Measurements from ENCODE around the gene PCDHGC3.

Gene PCDHGC3

GRCh38 chr5:141496038-141496437 is 20.3 kb downstream of the PCDHGC3 start:
- Histone ChIP-seq H3K36me3 (ENCODE audit: control insufficient read depth, low read length) (peaks cover 73% of the 10 kb centered on the region), H3K4me1 (ENCODE audit: control insufficient read depth, low read length) (peaks cover 51% of the 10 kb centered on the region), H3K27ac (ENCODE audit: low read depth, low read length) (no peak overlapping the region), H3K27me3 (ENCODE audit: control insufficient read depth, low read length) (no peaks in the 10 kb centered on the region), H3K79me2 (ENCODE audit: control insufficient read depth, low read length) (peaks cover 32% of the 10 kb centered on the region), H4K20me1 (ENCODE audit: control insufficient read depth, insufficient read depth, low read depth, low read length) (no peaks in the 10 kb centered on the region), H3K4me2 (ENCODE audit: low read length) (no peak overlapping the region), H3K9me2 (replicated peaks; ENCODE audit: control insufficient read depth, low read length) (no peaks in the 10 kb centered on the region), H3K4me3 (ENCODE audit: low read length) (no peak overlapping the region), H3K9me3 (ENCODE audit: control insufficient read depth, insufficient read depth, low read length) (no peaks in the 10 kb centered on the region), H3F3A (ENCODE audit: control insufficient read depth, insufficient read depth) (peaks cover 5% of the 10 kb centered on the region; the same call in 1 of the 2 replicates)
- no peak for TF ChIP-seq CTCF (IDR thresholded peaks at IDR 0.05; ENCODE audit: low read depth, low read length, poor library complexity, severe bottlenecking)
- TF ChIP-seq EZH2phosphoT487 (IDR thresholded peaks at IDR 0.05; ENCODE audit: borderline replicate concordance, low read length) = no peak

DNA sequence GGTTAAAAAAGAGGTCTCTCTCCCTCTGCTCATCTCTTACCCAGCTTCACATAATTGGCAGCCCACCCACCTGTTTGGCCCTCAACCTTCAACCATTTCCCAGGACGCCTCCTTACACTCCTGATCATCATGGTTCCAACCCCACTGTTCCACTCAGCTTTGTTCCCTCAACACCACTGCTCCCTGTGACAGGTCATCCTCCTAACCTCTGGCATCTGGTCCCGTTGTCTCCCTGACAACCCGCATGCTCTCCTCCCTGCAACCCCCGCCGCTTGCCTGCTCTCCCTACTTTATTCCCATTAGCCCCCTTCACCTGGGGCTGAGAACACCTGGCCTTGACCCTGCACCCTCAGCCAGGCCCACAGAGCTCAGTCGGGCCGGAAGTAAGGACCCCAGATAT is 26.0 kb downstream of the PCDHGC3 start:
- TF ChIP-seq CTCF (IDR thresholded peaks at IDR 0.05; ENCODE audit: low read depth, low read length, poor library complexity, severe bottlenecking) (no peak), EZH2phosphoT487 (IDR thresholded peaks at IDR 0.05; ENCODE audit: borderline replicate concordance, low read length) (no peak)
- Histone ChIP-seq H4K20me1 (ENCODE audit: control insufficient read depth, insufficient read depth, low read depth, low read length) (no peaks in the 10 kb centered on the region), H3K4me3 (ENCODE audit: low read length) (no peak overlapping the region), H3K9me3 (ENCODE audit: control insufficient read depth, insufficient read depth, low read length) (no peaks in the 10 kb centered on the region), H3F3A (ENCODE audit: control insufficient read depth, insufficient read depth) (peaks cover 18% of the 10 kb centered on the region), H3K4me2 (ENCODE audit: low read length) (no peak overlapping the region), H3K27me3 (ENCODE audit: control insufficient read depth, low read length) (no peaks in the 10 kb centered on the region), H3K79me2 (ENCODE audit: control insufficient read depth, low read length) (peaks cover 33% of the 10 kb centered on the region), H3K4me1 (ENCODE audit: control insufficient read depth, low read length) (peaks cover 39% of the 10 kb centered on the region), H3K36me3 (ENCODE audit: control insufficient read depth, low read length) (peaks cover 68% of the 10 kb centered on the region), H3K27ac (ENCODE audit: low read depth, low read length) (no peak overlapping the region), H3K9me2 (replicated peaks; ENCODE audit: control insufficient read depth, low read length) (no peaks in the 10 kb centered on the region)

- no peaks in the 10 kb centered on the region for H3K9me3 ChIP-seq (ENCODE audit: control insufficient read depth, insufficient read depth, low read length)
- peak overlapping the region; percentile 43 for H3K4me3 ChIP-seq (ENCODE audit: low read length)
- H3K79me2 ChIP-seq (ENCODE audit: control insufficient read depth, low read length) = peaks cover 33% of the 10 kb centered on the region
- no peaks in the 10 kb centered on the region for H3K9me2 ChIP-seq (replicated peaks; ENCODE audit: control insufficient read depth, low read length)
- no peaks in the 10 kb centered on the region for H4K20me1 ChIP-seq (ENCODE audit: control insufficient read depth, insufficient read depth, low read depth, low read length)
- H3K4me2 ChIP-seq (ENCODE audit: low read length) = peak overlapping the region; percentile 97
- H3K27ac ChIP-seq (ENCODE audit: low read depth, low read length) = peak overlapping the region; percentile 100
- H3K27me3 ChIP-seq (ENCODE audit: control insufficient read depth, low read length) = no peaks in the 10 kb centered on the region
- peaks cover 67% of the 10 kb centered on the region for H3K36me3 ChIP-seq (ENCODE audit: control insufficient read depth, low read length)
- peaks cover 36% of the 10 kb centered on the region for H3F3A ChIP-seq (ENCODE audit: control insufficient read depth, insufficient read depth)
- H3K4me1 ChIP-seq (ENCODE audit: control insufficient read depth, low read length) = peaks cover 58% of the 10 kb centered on the region
- TF ChIP-seq CTCF (IDR thresholded peaks at IDR 0.05; ENCODE audit: low read depth, low read length, poor library complexity, severe bottlenecking) (no peak), EZH2phosphoT487 (IDR thresholded peaks at IDR 0.05; ENCODE audit: borderline replicate concordance, low read length) (no peak)
Measured at GRCh38 chr5:141503681-141504080, 27.9 kb downstream of the PCDHGC3 start.

All from DOHH2 (cell line).